CD14-positive monocyte (primary cell): ENCODE data around the gene ASIC2. TPM values are rescaled to one million over a fixed set of nuclear protein-coding genes. Genes with fewer than 3 reads are reported as not detected.

Experiments
- DNase-seq, 3 donors: peaks; one replicate each; pipeline ENCODE4 v3.0.0-alpha.2; 2011 to 2022
- H2AFZ ChIP-seq: 2 replicates; pipeline ENCODE4 v1.6.0; 2012; ENCODE audit warnings: mild to moderate bottlenecking, low read depth, low read length, inconsistent platforms; ENCODE audit not compliant: insufficient read depth, poor library complexity, severe bottlenecking
- H3K27ac ChIP-seq, 2 donors: 1 replicate in 1 of 2; 2 replicates in 1 of 2; pipeline ENCODE4 v1.5.1; 2012 to 2013; ENCODE audit warnings: low read length in 2 of 2, control low read depth in 1 of 2, inconsistent platforms in 1 of 2, low read depth in 1 of 2, mild to moderate bottlenecking in 1 of 2
- H3K27me3 ChIP-seq, 2 donors: one replicate each; pipeline versions ENCODE4 v1.6.0 to v1.6.1; 2011 to 2013; ENCODE audit warnings: low read length in 2 of 2; ENCODE audit not compliant: control insufficient read depth in 2 of 2, insufficient read depth in 2 of 2
- H3K36me3 ChIP-seq, 2 donors: replicated peaks in 1 of 2; 1 replicate in 1 of 2; 2 replicates in 1 of 2; pipeline versions ENCODE4 v1.5.1 to v1.6.1; 2012 to 2013; ENCODE audit warnings: low read length in 2 of 2, control low read depth in 1 of 2, inconsistent platforms in 1 of 2, mild to moderate bottlenecking in 1 of 2; ENCODE audit not compliant: insufficient read depth in 2 of 2, control insufficient read depth in 1 of 2
- H3K4me1 ChIP-seq, 2 donors: 1 replicate in 1 of 2; 2 replicates in 1 of 2; pipeline versions ENCODE4 v1.5.1 to v1.6.1; 2012 to 2013; ENCODE audit warnings: low read length in 2 of 2, control low read depth in 1 of 2, inconsistent platforms in 1 of 2, mild to moderate bottlenecking in 1 of 2, moderate library complexity in 1 of 2; ENCODE audit not compliant: insufficient read depth in 2 of 2, control insufficient read depth in 1 of 2
- H3K4me2 ChIP-seq: replicated peaks from 2 replicates; pipeline ENCODE3; 2012; ENCODE audit warnings: low read length, moderate library complexity, mild to moderate bottlenecking; ENCODE audit not compliant: poor library complexity, severe bottlenecking; ENCODE audit errors: extremely low read depth
- H3K4me3 ChIP-seq, 3 experiments: fragments of 200-600 bp in 1 of 3; sonication (generic) in 1 of 3; replicated peaks in 1 of 3; 1 replicate in 2 of 3; 2 replicates in 1 of 3; pipeline ENCODE4 v1.5.1; 2011 to 2013; ENCODE audit warnings: low read length in 3 of 3, mild to moderate bottlenecking in 3 of 3, control low read depth in 2 of 3, low read depth in 2 of 3, inconsistent platforms in 1 of 3, moderate library complexity in 1 of 3
- H3K79me2 ChIP-seq: 2 replicates; pipeline ENCODE4 v1.6.0; 2012; ENCODE audit warnings: mild to moderate bottlenecking, control low read depth, inconsistent platforms, low read length, moderate library complexity; ENCODE audit not compliant: insufficient read depth
- H3K9ac ChIP-seq: 2 replicates; pipeline ENCODE4 v1.6.0; 2017; ENCODE audit warnings: low read length, mild to moderate bottlenecking; ENCODE audit not compliant: insufficient read depth, poor library complexity, severe bottlenecking
- H3K9me3 ChIP-seq, 2 donors: replicated peaks in 1 of 2; 1 replicate in 1 of 2; 2 replicates in 1 of 2; pipeline versions ENCODE4 v1.5.1 to v1.6.1; 2012 to 2013; ENCODE audit warnings: low read length in 2 of 2, control low read depth in 1 of 2; ENCODE audit not compliant: control insufficient read depth in 1 of 2, insufficient read depth in 1 of 2
- H4K20me1 ChIP-seq: 2 replicates; pipeline ENCODE4 v1.6.0; 2012; ENCODE audit warnings: mild to moderate bottlenecking, low read length, control low read depth, moderate library complexity; ENCODE audit not compliant: insufficient read depth
- H3K27ac Mint-ChIP-seq, 7 donors: one replicate each; pipeline ENCODE4 v1.8.0; 2020; ENCODE audit warnings: mild to moderate bottlenecking in 7 of 7, mixed read lengths in 7 of 7, moderate library complexity in 6 of 7, inconsistent platforms in 2 of 7
- H3K27me3 Mint-ChIP-seq, 3 donors: one replicate each; pipeline ENCODE4 v1.8.0; 2021 to 2022; ENCODE audit warnings: low read depth in 3 of 3, mild to moderate bottlenecking in 3 of 3, mixed read lengths in 3 of 3, moderate library complexity in 3 of 3, inconsistent platforms in 1 of 3
- H3K36me3 Mint-ChIP-seq, 2 donors: one replicate each; pipeline ENCODE4 v1.8.0; 2020; ENCODE audit warnings: mixed read lengths in 2 of 2, inconsistent platforms in 1 of 2, mild to moderate bottlenecking in 1 of 2
- H3K4me1 Mint-ChIP-seq: one replicate; pipeline ENCODE4 v1.8.0; 2020; ENCODE audit warnings: mild to moderate bottlenecking, mixed read lengths
- H3K4me3 Mint-ChIP-seq, 2 donors: one replicate each; pipeline ENCODE4 v1.8.0; 2020; ENCODE audit warnings: mild to moderate bottlenecking in 2 of 2, mixed read lengths in 2 of 2, moderate library complexity in 1 of 2
- H3K9me3 Mint-ChIP-seq, 7 donors: one replicate each; pipeline ENCODE4 v1.8.0; 2020 to 2022; ENCODE audit warnings: mixed read lengths in 7 of 7, mild to moderate bottlenecking in 6 of 7, moderate library complexity in 6 of 7, inconsistent platforms in 2 of 7
- CTCF ChIP-seq: fragments of 200-600 bp; IDR thresholded peaks from one replicate; pipeline ENCODE4 v1.8.0; 2022; ENCODE audit warnings: antibody characterized with exemption, mild to moderate bottlenecking
- WGBS: methylation state at CpG from one replicate; pipeline ENCODE4 v1.1.5; 2013; ENCODE audit warnings: missing lambda C conversion rate; ENCODE audit not compliant: insufficient coverage; 5-methylcytosine and 5-hydroxymethylcytosine counted together
- intact Hi-C, 2 donors: fragments of 100-400 bp; cut with micrococcal nuclease; formaldehyde crosslinking; loops; one replicate each; pipeline versions ENCODE4 v1.15.0 to v1.15.1; 2023
- polyA plus RNA-seq, 3 donors: library from polyadenylated mRNA; depleted of rRNA in 1 of 3; unstranded in 2 of 3; stranded (reverse) in 1 of 3; fragments of 300-500 nt in 2 of 3; fragments of >200 nt in 1 of 3; fragmentation: Illumina TruSeq in 2 of 3; gene quantifications; 1 replicate in 2 of 3; 2 replicates in 1 of 3; pipeline ENCODE4 v1.2.3, GENCODE V29; 2012 to 2021

ASIC2 gene
- polyA plus RNA-seq, 3 donors, result not detected

DNA sequence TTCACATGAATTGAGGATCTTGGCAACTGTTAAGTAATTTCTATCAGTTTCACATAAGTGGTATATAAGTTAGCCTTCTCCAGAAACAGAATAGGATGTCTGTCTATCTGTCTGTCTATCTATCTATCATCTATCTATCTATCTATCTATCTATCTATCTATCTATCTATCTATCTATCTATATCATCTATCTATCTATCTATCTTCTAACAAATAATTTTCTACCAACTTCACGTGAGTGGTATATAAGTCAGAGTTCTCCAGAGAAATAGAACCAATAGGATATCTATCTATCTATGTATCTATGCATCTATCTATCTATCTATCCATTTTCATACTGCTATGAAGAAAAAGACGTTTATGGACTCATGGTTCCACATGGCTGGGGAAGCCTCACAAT lies 312.9 kb downstream of the ASIC2 start:
- Histone ChIP-seq H3K4me2 (no peak overlapping the region), H3K9ac (no peak overlapping the region), H2AFZ (no peak overlapping the region), H3K36me3 (no peaks in the 10 kb centered on the region), H3K27me3 (no peaks in the 10 kb centered on the region), H3K4me1 (no peaks in the 10 kb centered on the region), H3K27ac (no peak overlapping the region), H3K9me3 (peaks cover 10 to 18% of the 10 kb centered on the region in 2 donors), H3K79me2 (no peaks in the 10 kb centered on the region), H3K4me3 (no peak overlapping the region), H4K20me1 (no peaks in the 10 kb centered on the region)
- Mint-ChIP-seq H3K4me1 (peaks cover 1% of the 10 kb centered on the region), H3K4me3 (no peak overlapping the region), H3K27ac (no peak overlapping the region), H3K36me3 (no peaks in the 10 kb centered on the region), H3K9me3 (peaks cover 12 to 33% (median 24%) of the 10 kb centered on the region in 7 donors), H3K27me3 (peaks cover 0 to 3% (median 1%) of the 10 kb centered on the region in 3 donors)
- no peak for DNase-seq
- intact Hi-C loops, result no loop called here
- TF ChIP-seq CTCF, result no peak
- WGBS, result no CpG with 5 or more reads among the region's 2 CpGs

- peaks cover 4 to 7% of the 10 kb centered on the region in 2 donors for H3K9me3 ChIP-seq
- no peaks in the 10 kb centered on the region for H3K36me3 Mint-ChIP-seq
- H3K27me3 ChIP-seq, result no peaks in the 10 kb centered on the region
- H3K36me3 ChIP-seq, result no peaks in the 10 kb centered on the region
- no peak overlapping the region for H3K9ac ChIP-seq
- no peak overlapping the region for H3K27ac Mint-ChIP-seq
- no peaks in the 10 kb centered on the region for H3K4me1 ChIP-seq
- H2AFZ ChIP-seq, result no peak overlapping the region
- TF ChIP-seq CTCF, result no peak
- H3K9me3 Mint-ChIP-seq, result peaks cover 4 to 12% (median 6%) of the 10 kb centered on the region in 7 donors
- H3K27ac ChIP-seq, result no peak overlapping the region
- peaks cover 1% of the 10 kb centered on the region for H3K4me1 Mint-ChIP-seq
- no peak overlapping the region for H3K4me3 Mint-ChIP-seq
- H3K4me2 ChIP-seq, result no peak overlapping the region
- intact Hi-C loops, result no loop called here
- no peaks in the 10 kb centered on the region for H4K20me1 ChIP-seq
- 83% methylated on average over 1 of the region's 1 CpG for WGBS
- no peaks in the 10 kb centered on the region for H3K79me2 ChIP-seq
- H3K4me3 ChIP-seq, result no peak overlapping the region
- peaks cover 0 to 6% (median 1%) of the 10 kb centered on the region in 3 donors for H3K27me3 Mint-ChIP-seq
- DNase-seq, result no peak
Observed at GRCh38 chr17:32976605-32977004, 316.5 kb downstream of the ASIC2 start.
